ENCODE results near the gene ITIH4.

ITIH4 gene

DNA sequence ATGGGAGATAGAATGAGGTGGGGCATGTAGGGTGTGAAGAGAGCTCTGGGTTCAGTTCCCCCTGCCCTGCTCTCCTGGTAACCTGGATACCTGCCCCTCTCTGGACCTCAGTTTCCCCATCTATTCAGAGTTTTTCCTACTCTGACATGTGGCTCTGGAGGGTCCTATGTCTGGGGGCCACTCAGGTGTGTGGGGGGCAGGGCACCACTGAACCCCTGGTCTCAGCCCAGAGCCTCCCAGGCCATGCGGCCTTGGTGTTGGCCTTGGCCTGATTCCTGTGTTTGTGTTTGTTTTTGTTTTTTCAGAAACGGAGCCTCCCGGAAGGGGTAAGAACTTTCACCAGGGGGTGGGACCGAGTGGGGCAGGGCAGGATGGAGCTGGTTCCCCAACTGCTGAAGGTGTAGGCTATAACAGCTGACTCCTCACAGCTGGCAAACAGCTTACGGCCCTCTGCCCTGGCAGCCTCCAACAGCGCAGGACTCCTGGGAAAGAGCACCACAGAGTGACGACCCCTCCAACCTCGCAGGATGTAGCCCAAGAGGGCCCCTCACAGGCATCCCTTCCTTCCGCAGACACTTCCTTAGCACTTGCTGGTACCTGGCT is 35.1 kb downstream of the ITIH4 start:
- no peak for FAIRE-seq

- FAIRE-seq = no peak
These were observed 35.8 kb downstream of the ITIH4 start, which contains the start of gene ITIH3 for GRCh38 chr3:52794612-52795099. Gene ITIH3 (plus strand): TSS chr3:52794796. CDS start chr3:52794804, 8 bp downstream.

- FAIRE-seq = no peak
These were observed 36.5 kb downstream of the ITIH4 start for GRCh38 chr3:52793702-52794611.

DNA sequence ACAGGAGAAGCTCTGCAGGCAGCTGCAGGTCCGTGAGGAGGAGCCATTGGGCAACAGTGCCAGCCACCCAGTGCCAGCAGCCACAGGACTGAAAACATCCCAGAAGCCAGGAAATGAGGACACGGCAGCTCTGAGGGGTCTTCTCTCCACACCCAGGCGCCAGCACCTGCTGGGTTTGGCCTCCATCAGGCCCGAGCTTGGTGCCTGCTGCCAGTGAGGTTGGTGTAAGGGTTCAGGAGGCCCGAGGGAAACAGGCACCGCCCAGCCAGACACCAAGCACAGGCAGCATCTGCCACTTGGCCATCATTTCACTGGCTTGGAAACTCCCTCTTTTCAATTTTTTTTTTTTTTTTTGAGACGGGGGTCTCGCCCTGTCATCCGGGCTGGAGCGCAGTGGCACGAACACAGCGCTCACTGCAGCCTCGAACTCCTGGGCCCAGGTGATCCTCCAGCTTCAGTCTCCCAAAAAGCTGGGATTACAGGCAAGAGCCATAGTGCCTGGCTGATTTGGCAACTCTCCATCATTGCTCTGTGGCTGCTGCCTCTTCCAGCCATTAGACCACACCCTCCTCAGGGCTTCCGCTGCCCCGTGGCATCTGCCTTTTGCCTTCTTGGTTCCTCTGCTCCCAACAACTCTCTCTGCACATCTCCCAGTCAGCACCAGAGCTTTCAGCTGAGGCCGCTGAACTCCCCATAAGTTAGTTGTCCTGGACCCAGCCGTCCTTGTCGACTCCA is 37.3 kb downstream of the ITIH4 start:
- FAIRE-seq = no peak

DNA sequence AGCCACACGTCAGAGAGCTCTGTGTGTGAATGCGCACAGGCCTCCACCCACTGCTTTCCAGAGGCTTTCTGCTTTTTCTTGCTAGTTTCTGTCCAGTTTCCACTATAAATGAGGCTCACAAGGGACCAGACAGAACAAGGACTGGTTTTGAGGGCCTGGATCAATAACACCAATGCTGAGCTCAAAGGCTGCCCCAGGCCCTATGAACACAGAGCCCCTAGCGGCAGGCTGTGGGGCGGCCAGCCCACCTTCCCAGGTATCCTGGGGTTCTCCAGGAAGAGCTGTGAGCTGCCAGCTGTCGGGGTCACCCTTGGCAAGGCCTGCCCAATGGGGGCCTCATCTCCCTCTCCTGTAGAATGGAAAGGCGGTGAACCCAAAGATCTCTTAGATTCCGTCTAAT is 38.1 kb downstream of the ITIH4 start:
- no peak for FAIRE-seq

- FAIRE-seq = no peak
These were observed 38.5 kb downstream of the ITIH4 start for GRCh38 chr3:52791928-52792327.

GRCh38 chr3:52791366-52791765 is 39.1 kb downstream of the ITIH4 start:
- no peak for FAIRE-seq

GRCh38 chr3:52790741-52791140 is 39.7 kb downstream of the ITIH4 start:
- FAIRE-seq = no peak

GRCh38 chr3:52790337-52790736 is 40.1 kb downstream of the ITIH4 start:
- no peak for FAIRE-seq

DNA sequence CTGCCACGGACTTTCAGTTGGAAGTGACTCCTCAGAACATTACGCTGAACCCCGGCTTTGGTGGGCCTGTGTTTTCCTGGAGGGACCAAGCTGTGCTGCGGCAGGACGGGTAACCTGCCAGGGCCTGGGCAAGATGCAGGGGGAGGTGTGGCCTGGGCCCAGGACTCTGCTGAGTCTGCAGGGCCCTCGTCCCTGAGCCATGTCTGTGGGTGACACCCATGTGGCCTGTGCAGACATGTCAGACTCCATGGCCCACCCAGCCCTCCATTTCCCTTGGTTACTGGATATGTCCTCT is 40.8 kb downstream of the ITIH4 start:
- FAIRE-seq = no peak

GRCh38 chr3:52788890-52789745 is 41.4 kb downstream of the ITIH4 start:
- FAIRE-seq = no peak

- no peak for FAIRE-seq
These were observed 42.5 kb downstream of the ITIH4 start for GRCh38 chr3:52787672-52788625.

GRCh38 chr3:52787246-52787645 is 43.2 kb downstream of the ITIH4 start:
- FAIRE-seq = no peak

- FAIRE-seq = no peak
These were observed 43.9 kb downstream of the ITIH4 start for GRCh38 chr3:52786330-52787215.

DNA sequence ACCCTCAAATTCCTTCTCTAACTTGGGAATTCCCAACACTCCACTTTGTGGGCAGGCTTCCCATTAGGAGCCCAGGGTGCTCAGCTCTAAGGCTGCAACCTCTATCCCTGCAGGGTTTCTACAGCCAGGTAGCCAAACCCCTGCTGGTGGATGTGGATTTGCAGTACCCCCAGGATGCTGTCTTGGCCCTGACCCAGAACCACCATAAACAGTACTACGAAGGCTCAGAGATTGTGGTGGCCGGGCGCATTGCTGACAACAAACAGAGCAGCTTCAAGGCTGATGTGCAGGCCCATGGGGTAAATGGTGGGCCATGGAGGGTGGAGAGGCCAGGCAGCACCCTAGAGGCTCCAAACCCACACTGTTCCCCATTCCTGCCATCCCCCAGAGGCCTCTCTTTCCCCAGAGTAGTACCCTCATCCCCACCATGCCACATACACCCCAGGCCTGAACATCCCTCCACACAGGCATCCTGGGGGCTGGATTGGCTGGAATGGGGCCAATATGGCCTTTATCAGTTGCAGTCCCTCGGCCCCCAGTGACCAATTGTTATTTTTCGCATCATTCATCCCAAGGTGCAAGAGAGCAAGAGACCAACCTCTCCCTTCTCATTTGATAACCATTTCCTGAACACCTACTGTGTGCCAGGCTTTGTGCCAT is 45.4 kb downstream of the ITIH4 start:
- FAIRE-seq = no peak

- FAIRE-seq = no peak
These were observed 46.4 kb downstream of the ITIH4 start for GRCh38 chr3:52784021-52784621.

DNA sequence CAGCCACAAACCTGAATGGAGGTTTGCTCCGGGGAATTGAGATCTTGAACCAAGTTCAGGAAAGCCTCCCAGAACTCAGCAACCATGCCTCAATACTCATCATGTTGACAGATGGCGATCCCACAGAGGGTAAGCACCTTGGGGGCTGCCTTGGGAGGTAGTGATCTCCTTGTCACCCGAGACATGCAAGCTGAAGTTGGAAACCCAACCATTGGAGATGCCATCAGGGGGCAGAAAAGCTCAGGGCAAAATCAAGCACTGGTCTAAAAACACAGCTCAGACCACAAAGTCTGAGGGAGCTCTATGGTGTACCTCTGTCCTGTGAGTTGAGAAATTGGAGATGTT is 47.3 kb downstream of the ITIH4 start:
- FAIRE-seq = no peak

GRCh38 chr3:52782412-52783210 is 47.9 kb downstream of the ITIH4 start:
- no peak for FAIRE-seq

GRCh38 chr3:52781741-52782140 is 48.7 kb downstream of the ITIH4 start:
- FAIRE-seq = no peak

All from colon (tissue), 2 donors.